ENCODE data around the gene ZNF197. TPM values are rescaled to one million over a fixed set of nuclear protein-coding genes. Genes with fewer than 3 reads are reported as not detected.
A peak's percentile ranks its signal among the peaks of the same experiment; 100 is the strongest.

Gene ZNF197
- total and polyA plus RNA-seq, 8 donors: 5.3 to 12.1 (median 6.7) TPM

DNA sequence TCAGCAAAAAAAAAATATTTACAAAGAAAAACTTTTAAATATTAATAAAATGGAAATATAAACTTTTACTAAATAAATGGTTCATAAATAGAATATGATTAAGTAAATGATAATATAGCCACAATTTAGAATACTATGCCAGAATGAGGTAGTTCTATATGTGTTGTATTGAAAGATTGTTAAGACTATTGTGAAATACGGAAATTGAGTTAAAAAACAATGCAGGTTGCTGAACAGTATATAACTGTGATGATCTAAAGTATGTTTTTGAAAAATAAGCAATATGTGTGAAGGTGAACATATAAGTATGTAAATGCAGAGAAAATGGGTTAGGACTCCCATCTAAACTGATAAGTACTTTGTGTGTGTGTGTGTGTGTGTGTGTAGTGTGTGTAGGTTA, 24.9 kb downstream of the ZNF197 start:
- WGBS, 2 donors: 83 to 86% methylated on average over 1 of the region's 1 CpG
- H3K9me3 ChIP-seq: no peaks in the 10 kb centered on the region
- DNase-seq (no peak), ATAC-seq (no peak), FAIRE-seq (no peak)
- intact Hi-C loops (cut with DNase I): no loop called here
- TF ChIP-seq CTCF (IDR thresholded peaks at IDR 0.05): no peak
- peaks cover 0 to 6% (median 6%) of the 10 kb centered on the region in 3 donors for H3K4me1 ChIP-seq
- H3K27ac ChIP-seq: no peak overlapping the region
- peaks cover 0 to 28% (median 8%) of the 10 kb centered on the region in 3 donors for H3K36me3 ChIP-seq
- peak overlapping the region in 1 of 4 donors; percentile 93 for H3K4me3 ChIP-seq
- H3K27me3 ChIP-seq: no peaks in the 10 kb centered on the region

DNA sequence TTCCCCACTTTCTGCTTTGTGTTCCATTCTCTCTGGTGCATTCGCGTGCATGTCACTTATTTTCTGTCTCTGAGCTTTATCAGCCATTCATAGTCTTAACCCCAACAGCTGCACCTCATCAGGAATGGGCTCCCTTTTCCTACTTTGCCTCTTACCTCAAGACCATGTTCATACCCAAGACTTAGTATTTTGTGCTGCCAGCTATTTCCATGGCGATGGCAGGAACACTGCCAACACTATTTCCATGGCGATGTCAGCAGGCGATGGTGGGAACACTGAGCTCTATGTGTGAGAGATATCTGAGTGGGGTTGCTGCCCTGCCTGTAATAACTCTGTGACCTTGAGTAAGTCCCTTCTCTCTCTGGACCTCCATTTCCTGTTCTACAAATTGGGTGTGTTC, 29.2 kb downstream of the ZNF197 start:
- intact Hi-C loops (cut with DNase I): no loop called here
- FAIRE-seq (no peak), ATAC-seq (no peak), DNase-seq (no peak)
- no peak overlapping the region for H3K27ac ChIP-seq
- TF ChIP-seq CTCF (IDR thresholded peaks at IDR 0.05): no peak
- H3K9me3 ChIP-seq: no peaks in the 10 kb centered on the region
- H3K36me3 ChIP-seq: peaks cover 2 to 51% (median 20%) of the 10 kb centered on the region in 3 donors
- no peak overlapping the region for H3K4me3 ChIP-seq
- H3K4me1 ChIP-seq: peaks cover 0 to 6% (median 6%) of the 10 kb centered on the region in 3 donors
- no peaks in the 10 kb centered on the region for H3K27me3 ChIP-seq
- 95% methylated on average over 5 of the region's 5 CpGs for WGBS, 2 donors

GRCh38 chr3:44659015-44659414, 34.2 kb downstream of the ZNF197 start:
- no peaks in the 10 kb centered on the region for H3K9me3 ChIP-seq
- intact Hi-C loops (cut with DNase I): no loop called here
- no peak for TF ChIP-seq CTCF (IDR thresholded peaks at IDR 0.05)
- ATAC-seq: no peak
- H3K4me3 ChIP-seq: no peak overlapping the region
- no peaks in the 10 kb centered on the region for H3K27me3 ChIP-seq
- WGBS, 2 donors: 97 to 98% methylated on average over 7 of the region's 7 CpGs
- no peak overlapping the region for H3K27ac ChIP-seq
- FAIRE-seq: no peak
- DNase-seq: no peak
- peaks cover 8 to 42% (median 14%) of the 10 kb centered on the region in 3 donors for H3K36me3 ChIP-seq
- no peaks in the 10 kb centered on the region for H3K4me1 ChIP-seq

DNA sequence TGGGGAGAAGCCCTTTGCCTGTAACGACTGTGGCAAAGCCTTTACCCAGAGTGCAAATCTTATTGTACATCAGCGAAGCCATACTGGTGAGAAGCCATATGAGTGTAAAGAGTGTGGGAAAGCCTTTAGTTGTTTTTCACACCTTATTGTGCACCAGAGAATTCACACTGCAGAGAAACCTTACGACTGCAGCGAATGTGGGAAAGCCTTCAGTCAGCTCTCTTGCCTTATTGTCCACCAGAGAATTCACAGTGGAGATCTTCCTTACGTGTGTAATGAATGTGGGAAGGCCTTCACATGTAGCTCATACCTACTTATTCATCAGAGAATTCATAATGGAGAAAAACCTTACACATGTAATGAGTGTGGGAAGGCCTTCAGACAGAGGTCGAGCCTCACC, 34.6 kb downstream of the ZNF197 start:
- intact Hi-C loops (cut with DNase I): no loop called here
- no peak for FAIRE-seq
- WGBS, 2 donors: 97 to 98% methylated on average over 6 of the region's 6 CpGs

More for the DNA sequence above, 34.6 kb downstream of the ZNF197 start:
- no peak for DNase-seq
- no peaks in the 10 kb centered on the region for H3K9me3 ChIP-seq
- H3K27me3 ChIP-seq: no peaks in the 10 kb centered on the region
- H3K36me3 ChIP-seq: peaks cover 8 to 38% (median 14%) of the 10 kb centered on the region in 3 donors
- no peaks in the 10 kb centered on the region for H3K4me1 ChIP-seq
- no peak for TF ChIP-seq CTCF (IDR thresholded peaks at IDR 0.05)
- H3K4me3 ChIP-seq: no peak overlapping the region
- no peak for ATAC-seq
- H3K27ac ChIP-seq: no peak overlapping the region

Measured in pancreas (tissue), 10 donors.